ENCODE data around the gene MMP12. TPM values are rescaled to one million over a fixed set of nuclear protein-coding genes. Genes with fewer than 3 reads are reported as not detected.

Gene MMP12
- 0.08 TPM in 1 of 5 replicates, not detected in the others for total RNA-seq (2022; extraction: Qiagen RNA extraction; ENCODE audit: low read depth)

GRCh38 chr11:102874852-102875251, at the start of gene MMP12:
Gene MMP12, minus strand, starts transcription at chr11:102874982. Its CDS starts 45 bp downstream, at chr11:102874937.

GRCh38 chr11:102843489-102843888, 31.3 kb downstream of the MMP12 start, which contains the start of gene MMP3:
Gene MMP3, minus strand, starts transcription at chr11:102843609. Its CDS starts 63 bp downstream, at chr11:102843546.

Other genes with a start within 250 kb of the MMP12 start
- 0.09 TPM in 1 of 5 replicates, not detected in the others for gene MMP20, start 249.7 kb downstream of the MMP12 start, total RNA-seq (2022; extraction: Qiagen RNA extraction; ENCODE audit: low read depth)
- not detected in 5 replicates for gene MMP27, start 169.2 kb downstream of the MMP12 start, total RNA-seq (2022; extraction: Qiagen RNA extraction; ENCODE audit: low read depth)
- gene MMP8, start 150.0 kb downstream of the MMP12 start, total RNA-seq (2022; extraction: Qiagen RNA extraction; ENCODE audit: low read depth), result not detected in 5 replicates
- 1.1 to 2.3 TPM (median 1.5 TPM) in 5 replicates for gene MMP10, start 94.4 kb downstream of the MMP12 start, total RNA-seq (2022; extraction: Qiagen RNA extraction; ENCODE audit: low read depth)
- gene MMP1, start 76.8 kb downstream of the MMP12 start, total RNA-seq (2022; extraction: Qiagen RNA extraction; ENCODE audit: low read depth), result 0.71 to 1.4 TPM (median 1.1 TPM) in 5 replicates
- gene MMP3, start 31.4 kb downstream of the MMP12 start, total RNA-seq (2022; extraction: Qiagen RNA extraction; ENCODE audit: low read depth), result 0.31 to 0.45 TPM in 2 of 5 replicates, not detected in the others
- gene MMP13, start 80.8 kb upstream of the MMP12 start, total RNA-seq (2022; extraction: Qiagen RNA extraction; ENCODE audit: low read depth), result not detected in 5 replicates
- 50.2 to 76.4 TPM (median 69.5 TPM) in 5 replicates for gene DCUN1D5, start 217.2 kb upstream of the MMP12 start, total RNA-seq (2022; extraction: Qiagen RNA extraction; ENCODE audit: low read depth)
- gene DYNC2H1, start 234.4 kb upstream of the MMP12 start, total RNA-seq (2022; extraction: Qiagen RNA extraction; ENCODE audit: low read depth), result 5.9 to 8.9 TPM (median 6.1 TPM) in 5 replicates